OCI-LY3 (cell line): Measurements from ENCODE around the gene TRPM5.

Source experiments
- H2AFZ ChIP-seq: fragments of 200-600, 300-600 bp; shearing (Covaris generic); 2 replicates; pipeline ENCODE4 v1.6.0; 2014; ENCODE audit warnings: antibody characterized with exemption, low read depth, low read length
- H3K27ac ChIP-seq: fragments of 200-600, 300-600 bp; sonication (generic); 2 replicates; pipeline ENCODE4 v1.5.1; 2014; ENCODE audit warnings: mild to moderate bottlenecking, low read length, moderate library complexity, mixed read lengths
- H3K27me3 ChIP-seq: fragments of 200-600, 300-600 bp; sonication (generic); 2 replicates; pipeline ENCODE4 v1.6.1; 2014; ENCODE audit warnings: low read depth, low read length, mixed read lengths
- H3K36me3 ChIP-seq: fragments of 200-600, 300-600 bp; sonication (generic); replicated peaks from 2 replicates; pipeline ENCODE3; 2014; ENCODE audit warnings: low read depth, low read length, mixed read lengths
- H3K4me1 ChIP-seq: fragments of 300-600, 200-600 bp; sonication (generic); 2 replicates; pipeline ENCODE4 v1.6.1; 2014; ENCODE audit warnings: low read length, mixed read lengths
- H3K4me2 ChIP-seq: fragments of 200-600, 300-600 bp; sonication (generic); 2 replicates; pipeline ENCODE4 v1.6.1; 2014; ENCODE audit warnings: low read length, mixed read lengths
- H3K4me3 ChIP-seq: fragments of 300-600, 200-600 bp; sonication (generic); 2 replicates; pipeline ENCODE4 v1.5.1; 2014; ENCODE audit warnings: antibody characterized with exemption, mild to moderate bottlenecking, low read length, moderate library complexity
- H3K79me2 ChIP-seq: fragments of 300-600, 200-600 bp; shearing (Covaris generic); 2 replicates; pipeline ENCODE4 v1.6.1; 2014; ENCODE audit warnings: mild to moderate bottlenecking, low read length, mixed read lengths
- H3K9ac ChIP-seq: fragments of 300-600, 200-600 bp; shearing (Covaris generic); 2 replicates; pipeline ENCODE4 v1.6.0; 2014; ENCODE audit warnings: mild to moderate bottlenecking, low read length, moderate library complexity
- H3K9me3 ChIP-seq: fragments of 200-600, 300-600 bp; shearing (Covaris generic); 2 replicates; pipeline ENCODE4 v1.6.1; 2014; ENCODE audit warnings: low read length, mixed read lengths; ENCODE audit not compliant: insufficient read depth
- H4K20me1 ChIP-seq: fragments of 200-600, 300-600 bp; sonication (generic); 2 replicates; pipeline ENCODE4 v1.6.1; 2016; ENCODE audit warnings: low read length, mixed read lengths; ENCODE audit not compliant: insufficient read depth
- EZH2phosphoT487 ChIP-seq: fragments of 200-600 bp; shearing (Covaris generic); IDR thresholded peaks from 2 replicates; pipeline ENCODE4 v1.6.1; 2018; ENCODE audit warnings: antibody characterized with exemption, mixed run types, low read depth
- TF ChIP-seq, protein P1 (sequence below): fragments of 200-600, 300-600 bp; sonication (generic); IDR thresholded peaks from 2 replicates; pipeline ENCODE4 v1.5.1; 2014; ENCODE audit warnings: antibody characterized with exemption, low read length, low read depth

The TRPM5 gene

GRCh38 chr11:2443881-2444820 lies at the start of gene TRPM5:
Gene TRPM5 (minus strand): TSS chr11:2444514. CDS start chr11:2423036, 21,478 bp downstream.
- no peaks in the 10 kb centered on the region for H3K9me3 ChIP-seq
- H3K4me2 ChIP-seq = no peak within 1 kb of the TSS
- H3K4me3 ChIP-seq = no peak within 1 kb of the TSS
- no peaks in the 10 kb centered on the region for H3K79me2 ChIP-seq
- no peaks in the 10 kb centered on the region for H3K4me1 ChIP-seq
- H2AFZ ChIP-seq = no peak within 1 kb of the TSS
- TF ChIP-seq EZH2phosphoT487 = no peak
- TF ChIP-seq, protein P1, sequence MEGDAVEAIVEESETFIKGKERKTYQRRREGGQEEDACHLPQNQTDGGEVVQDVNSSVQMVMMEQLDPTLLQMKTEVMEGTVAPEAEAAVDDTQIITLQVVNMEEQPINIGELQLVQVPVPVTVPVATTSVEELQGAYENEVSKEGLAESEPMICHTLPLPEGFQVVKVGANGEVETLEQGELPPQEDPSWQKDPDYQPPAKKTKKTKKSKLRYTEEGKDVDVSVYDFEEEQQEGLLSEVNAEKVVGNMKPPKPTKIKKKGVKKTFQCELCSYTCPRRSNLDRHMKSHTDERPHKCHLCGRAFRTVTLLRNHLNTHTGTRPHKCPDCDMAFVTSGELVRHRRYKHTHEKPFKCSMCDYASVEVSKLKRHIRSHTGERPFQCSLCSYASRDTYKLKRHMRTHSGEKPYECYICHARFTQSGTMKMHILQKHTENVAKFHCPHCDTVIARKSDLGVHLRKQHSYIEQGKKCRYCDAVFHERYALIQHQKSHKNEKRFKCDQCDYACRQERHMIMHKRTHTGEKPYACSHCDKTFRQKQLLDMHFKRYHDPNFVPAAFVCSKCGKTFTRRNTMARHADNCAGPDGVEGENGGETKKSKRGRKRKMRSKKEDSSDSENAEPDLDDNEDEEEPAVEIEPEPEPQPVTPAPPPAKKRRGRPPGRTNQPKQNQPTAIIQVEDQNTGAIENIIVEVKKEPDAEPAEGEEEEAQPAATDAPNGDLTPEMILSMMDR = no peak
- no peaks in the 10 kb centered on the region for H3K36me3 ChIP-seq
- H4K20me1 ChIP-seq = no peaks in the 10 kb centered on the region
- no peak within 1 kb of the TSS for H3K9ac ChIP-seq
- H3K27me3 ChIP-seq = 0 out of 2 replicates have a peak, but pooled peaks cover 8% of the 10 kb centered on the region
- H3K27ac ChIP-seq = no peak within 1 kb of the TSS

DNA sequence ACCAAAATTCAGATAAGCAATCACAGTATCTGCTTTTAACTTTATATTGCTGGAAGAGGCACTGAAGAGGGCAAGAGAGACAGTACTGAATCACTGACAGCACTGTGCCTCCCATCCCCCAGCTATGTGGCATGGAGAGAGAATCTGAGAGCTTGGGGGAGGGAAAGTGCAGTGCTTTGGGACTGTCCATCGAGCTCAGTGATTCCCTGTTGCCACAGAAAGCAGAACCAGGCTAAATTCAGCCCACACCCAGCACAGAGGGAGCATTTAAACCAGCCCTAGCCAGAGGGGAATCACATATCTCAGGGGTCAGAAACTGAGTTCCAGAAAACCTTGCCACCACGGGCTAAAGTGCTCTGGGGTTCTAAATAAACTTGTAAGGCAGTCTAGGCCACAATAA lies 44.8 kb upstream of the TRPM5 start:
- no peaks in the 10 kb centered on the region for H3K9me3 ChIP-seq
- no peaks in the 10 kb centered on the region for H3K4me1 ChIP-seq

GRCh38 chr11:2488004-2488403 lies 43.7 kb upstream of the TRPM5 start:
- TF ChIP-seq, protein P1 = no peak
- TF ChIP-seq EZH2phosphoT487 = no peak
- Histone ChIP-seq H3K9ac (no peak overlapping the region), H3K27ac (no peak overlapping the region), H3K36me3 (no peaks in the 10 kb centered on the region), H2AFZ (no peak overlapping the region), H4K20me1 (no peaks in the 10 kb centered on the region), H3K79me2 (no peaks in the 10 kb centered on the region), H3K4me2 (no peak overlapping the region), H3K4me3 (no peak overlapping the region), H3K4me1 (no peaks in the 10 kb centered on the region), H3K27me3 (no peaks in the 10 kb centered on the region), H3K9me3 (no peaks in the 10 kb centered on the region)

More for the DNA sequence above, 44.8 kb upstream of the TRPM5 start:
- TF ChIP-seq EZH2phosphoT487 = no peak
- TF ChIP-seq, protein P1 = no peak
- Histone ChIP-seq H3K79me2 (no peaks in the 10 kb centered on the region), H3K36me3 (no peaks in the 10 kb centered on the region), H2AFZ (no peak overlapping the region), H3K4me2 (no peak overlapping the region), H3K27me3 (no peaks in the 10 kb centered on the region), H3K27ac (no peak overlapping the region), H3K4me3 (no peak overlapping the region), H4K20me1 (no peaks in the 10 kb centered on the region), H3K9ac (no peak overlapping the region)

DNA sequence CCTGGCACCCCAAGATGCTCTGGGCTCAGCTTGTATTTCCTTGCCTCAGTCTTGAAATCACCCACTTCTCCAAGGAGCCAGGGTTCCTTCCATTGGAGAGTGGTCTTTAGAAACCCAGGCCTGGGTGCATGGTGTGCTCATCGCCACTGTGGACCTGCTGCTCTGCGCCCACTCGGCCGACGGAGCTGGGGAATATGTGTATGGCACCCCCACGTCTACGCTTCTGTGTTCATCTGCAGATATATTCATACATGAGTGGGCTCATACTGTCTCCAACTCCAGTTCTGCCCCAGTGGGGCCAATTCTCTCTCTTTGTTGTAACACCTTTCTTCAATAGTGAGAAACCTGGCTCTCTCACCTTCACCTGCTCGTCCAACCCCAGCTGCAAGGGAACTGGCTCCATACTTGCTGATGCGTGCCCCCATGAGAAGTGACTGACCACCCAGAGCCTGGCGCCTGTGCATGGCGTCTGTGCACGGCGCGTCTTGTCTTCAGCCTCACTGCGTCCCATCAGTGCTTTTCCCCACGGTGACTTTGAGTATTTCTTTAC lies 40.3 kb upstream of the TRPM5 start:
- Histone ChIP-seq H3K79me2 (no peaks in the 10 kb centered on the region), H2AFZ (no peak overlapping the region), H3K9ac (no peak overlapping the region), H4K20me1 (no peaks in the 10 kb centered on the region), H3K9me3 (no peaks in the 10 kb centered on the region), H3K27me3 (no peaks in the 10 kb centered on the region), H3K36me3 (no peaks in the 10 kb centered on the region), H3K4me3 (no peak overlapping the region), H3K4me2 (no peak overlapping the region), H3K27ac (no peak overlapping the region), H3K4me1 (no peaks in the 10 kb centered on the region)
- no peak for TF ChIP-seq EZH2phosphoT487
- TF ChIP-seq, protein P1 = no peak
